LNCaP clone FGC (cell line): Measurements from ENCODE around the gene SPG7.

Experiments used
- DNase-seq: peaks from one replicate; pipeline ENCODE4 v3.0.0-alpha.2; 2011; ENCODE audit warnings: low read depth
- H3K4me3 ChIP-seq: 2 replicates; pipeline ENCODE4 v1.5.1; 2011; ENCODE audit warnings: mild to moderate bottlenecking, low read depth, low read length, control low read depth
- CTCF ChIP-seq: IDR thresholded peaks from 2 replicates; pipeline ENCODE4 v1.5.1; 2012; ENCODE audit warnings: mild to moderate bottlenecking; ENCODE audit not compliant: control insufficient read depth, insufficient read depth; ENCODE audit errors: extremely low read depth

The SPG7 gene

DNA sequence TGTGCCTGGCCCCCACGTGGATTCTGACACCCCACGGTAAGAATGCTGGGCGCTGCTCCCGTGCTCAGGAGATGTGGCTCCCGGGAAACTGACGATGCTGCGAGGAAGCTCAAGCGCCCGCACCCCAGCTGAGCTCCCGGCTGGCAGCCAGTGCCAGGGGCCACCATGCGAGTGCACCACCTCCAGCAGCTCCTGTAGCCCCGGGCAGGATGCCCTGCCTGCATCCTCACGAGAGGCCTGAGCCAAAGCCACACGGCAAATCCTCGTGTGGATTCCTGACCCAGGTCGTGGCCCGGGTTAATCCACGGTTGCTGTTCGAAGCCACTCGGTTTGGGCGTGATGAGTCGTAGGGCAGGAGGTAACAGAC is 93.7 kb downstream of the SPG7 start:
- no peak overlapping the region for H3K4me3 ChIP-seq
- no peak for TF ChIP-seq CTCF
- no peak for DNase-seq

DNA sequence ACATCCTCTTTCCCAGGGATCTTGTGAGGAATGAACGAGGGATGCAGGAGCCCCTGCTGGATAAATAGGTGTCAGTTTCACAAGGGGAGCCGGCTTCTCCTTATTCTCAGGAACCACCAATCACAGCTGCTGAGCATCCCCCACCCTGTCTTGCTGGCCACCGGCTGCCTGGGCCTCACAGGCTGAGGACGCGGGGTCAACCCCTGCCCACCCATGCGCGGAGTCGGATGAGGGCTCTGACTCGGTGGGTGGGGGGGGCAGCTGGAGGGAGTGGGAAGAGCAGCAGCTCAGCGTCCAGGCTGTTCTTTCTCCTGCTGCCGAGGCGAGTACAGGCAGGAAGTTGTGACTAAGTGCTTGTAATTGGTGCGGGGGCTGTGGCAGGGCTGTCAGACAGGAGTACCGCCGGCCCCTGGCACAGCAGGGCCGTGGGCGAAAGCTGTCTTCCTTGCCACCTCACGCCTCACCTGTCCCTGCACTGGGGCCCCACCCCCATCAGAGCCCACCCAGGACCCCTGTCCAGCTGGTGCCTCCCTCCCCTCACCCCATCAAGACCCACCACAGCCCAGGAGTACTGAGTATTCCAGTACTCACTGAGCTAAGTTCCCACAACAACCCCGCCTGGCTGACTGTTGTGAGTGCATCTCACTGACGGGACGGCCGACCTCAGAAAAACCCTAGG is 94.2 kb downstream of the SPG7 start:
- DNase-seq, result no peak
- TF ChIP-seq CTCF, result no peak
- no peak overlapping the region for H3K4me3 ChIP-seq

DNA sequence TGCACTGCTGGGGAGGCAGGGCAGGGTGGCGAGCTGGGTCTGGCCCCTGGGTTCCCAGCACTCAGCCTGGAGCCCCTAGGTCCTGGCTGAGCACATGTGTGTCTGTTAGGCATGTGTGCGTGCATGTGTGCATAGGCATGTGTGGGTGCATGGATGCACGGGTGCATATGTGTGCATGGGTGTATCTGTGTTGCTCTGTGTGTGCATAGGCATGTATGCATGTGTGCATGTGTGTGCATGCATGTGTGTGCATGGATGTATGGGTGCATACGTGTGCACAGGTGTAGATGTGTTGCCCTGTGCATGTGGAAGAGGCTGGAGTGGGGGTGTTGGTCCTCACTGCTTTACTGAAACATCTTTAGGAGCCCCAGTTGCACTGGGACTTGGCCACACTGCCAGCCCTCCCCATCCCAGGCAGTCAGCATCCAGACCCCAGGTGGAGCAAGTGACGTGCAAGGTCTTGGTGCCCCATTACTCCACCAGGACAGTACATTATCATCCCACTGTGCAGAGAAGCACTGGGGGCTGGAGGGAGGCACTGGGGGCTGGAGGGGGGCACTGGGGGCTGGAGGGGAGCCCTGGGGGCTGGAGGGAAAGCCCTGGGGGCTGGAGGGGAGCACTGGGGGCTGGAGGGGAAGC is 94.9 kb downstream of the SPG7 start:
- H3K4me3 ChIP-seq, result no peak overlapping the region
- no peak for DNase-seq
- no peak for TF ChIP-seq CTCF

DNA sequence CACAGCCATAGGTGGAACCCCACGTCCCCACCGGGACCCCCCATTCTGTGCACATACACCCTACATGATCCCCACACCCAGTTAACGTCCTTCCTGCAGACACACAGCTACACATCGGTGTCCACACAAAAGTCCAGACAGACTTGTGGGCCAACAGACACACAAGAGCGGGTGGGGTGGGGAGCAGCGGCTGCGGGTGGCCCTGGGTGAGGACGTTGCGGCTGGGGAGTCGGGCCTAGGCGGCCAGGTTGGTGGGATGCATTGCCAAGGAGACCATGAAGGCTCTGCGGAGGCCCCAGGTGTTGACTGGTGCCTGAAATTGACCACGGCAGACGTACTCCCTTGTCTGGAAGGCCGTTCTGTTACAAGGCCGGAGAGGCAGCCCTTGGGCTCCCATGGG is 96.6 kb downstream of the SPG7 start:
- H3K4me3 ChIP-seq, result no peak overlapping the region
- TF ChIP-seq CTCF, result no peak
- DNase-seq, result no peak

GRCh38 chr16:89605186-89605970 is 97.2 kb downstream of the SPG7 start:
- TF ChIP-seq CTCF, result no peak
- no peak overlapping the region for H3K4me3 ChIP-seq

GRCh38 chr16:89606006-89606405 is 97.8 kb downstream of the SPG7 start:
- H3K4me3 ChIP-seq, result no peak overlapping the region
- DNase-seq, result no peak
- no peak for TF ChIP-seq CTCF

More at GRCh38 chr16:89605186-89605970, 97.2 kb downstream of the SPG7 start:
- DNase-seq, result no peak
